Measurements from ENCODE around the gene CSNK1D.

Gene CSNK1D

GRCh38 chr17:82309656-82310570 is 36.4 kb upstream of the CSNK1D start:
- FAIRE-seq = no peak

GRCh38 chr17:82305727-82306300 is 32.3 kb upstream of the CSNK1D start:
- no peak for FAIRE-seq

GRCh38 chr17:82304826-82305726 is 31.6 kb upstream of the CSNK1D start:
- FAIRE-seq = no peak

- no peak for FAIRE-seq
Measured at GRCh38 chr17:82303944-82304808, 30.7 kb upstream of the CSNK1D start.

- no peak for FAIRE-seq
Measured at GRCh38 chr17:82302991-82303943, 29.8 kb upstream of the CSNK1D start.

- FAIRE-seq = no peak
Measured at GRCh38 chr17:82302568-82302963, 29.1 kb upstream of the CSNK1D start.

GRCh38 chr17:82301916-82302567 is 28.5 kb upstream of the CSNK1D start:
- FAIRE-seq = no peak

- FAIRE-seq = no peak
Measured at GRCh38 chr17:82301300-82301915, 27.9 kb upstream of the CSNK1D start.

GRCh38 chr17:82300707-82301270 is 27.3 kb upstream of the CSNK1D start:
- no peak for FAIRE-seq

- no peak for FAIRE-seq
Measured at GRCh38 chr17:82300228-82300627, 26.7 kb upstream of the CSNK1D start.

GRCh38 chr17:82299452-82299851 is 26.0 kb upstream of the CSNK1D start:
- FAIRE-seq = no peak

- FAIRE-seq = no peak
Measured at GRCh38 chr17:82298538-82299421, 25.3 kb upstream of the CSNK1D start.

- FAIRE-seq = no peak
Measured at GRCh38 chr17:82297714-82298537, 24.4 kb upstream of the CSNK1D start.

- FAIRE-seq = no peak
Measured at GRCh38 chr17:82297280-82297713, 23.8 kb upstream of the CSNK1D start.

- FAIRE-seq = no peak
Measured at GRCh38 chr17:82296511-82297279, 23.2 kb upstream of the CSNK1D start.

- no peak for FAIRE-seq
Measured at GRCh38 chr17:82295472-82295814, 21.9 kb upstream of the CSNK1D start.
